ENCODE results near the gene SMYD3.

GRCh38 chr1:245908543-245908942 is 598.5 kb downstream of the SMYD3 start:
- TF ChIP-seq FOXM1 (IDR thresholded peaks at IDR 0.05; ENCODE audit: borderline replicate concordance) (no peak), PKNOX1 (IDR thresholded peaks at IDR 0.05) (no peak), FOXK2 (IDR thresholded peaks at IDR 0.05) (no peak), LEF1 (IDR thresholded peaks at IDR 0.05; ENCODE audit: borderline replicate concordance) (no peak), CTBP1 (IDR thresholded peaks at IDR 0.05; ENCODE audit: borderline replicate concordance) (no peak), HDGF (IDR thresholded peaks at IDR 0.05; ENCODE audit: borderline replicate concordance) (no peak), BHLHE40 (IDR thresholded peaks at IDR 0.05; ENCODE audit: borderline replicate concordance) (no peak), TARDBP (IDR thresholded peaks at IDR 0.05) (no peak)

Data from HEK293T (cell line).